Neural crest cell (in vitro differentiated cells): ENCODE measurements around the gene SND1. TPM values are rescaled to one million over a fixed set of nuclear protein-coding genes. Genes with fewer than 3 reads are reported as not detected.

Experiments used
- DNase-seq: peaks from one replicate; pipeline ENCODE4 v3.0.0; 2021; ENCODE audit warnings: low read depth, mixed read lengths, low spot score
- H3K27ac Mint-ChIP-seq: one replicate; pipeline ENCODE4 v1.8.0; 2021; ENCODE audit warnings: mild to moderate bottlenecking, mixed read lengths; ENCODE audit not compliant: unreplicated experiment
- H3K27me3 Mint-ChIP-seq: 2 replicates; pipeline ENCODE4 v1.8.0; 2021; ENCODE audit warnings: low read depth, mild to moderate bottlenecking, mixed read lengths
- H3K36me3 Mint-ChIP-seq: 2 replicates; pipeline ENCODE4 v1.8.0; 2021; ENCODE audit warnings: low read depth, mild to moderate bottlenecking, mixed read lengths
- H3K4me1 Mint-ChIP-seq: 2 replicates; pipeline ENCODE4 v1.8.0; 2021; ENCODE audit warnings: mixed read lengths
- H3K4me3 Mint-ChIP-seq: one replicate; pipeline ENCODE4 v1.8.0; 2021; ENCODE audit warnings: mild to moderate bottlenecking, mixed read lengths
- H3K9me3 Mint-ChIP-seq: 2 replicates; pipeline ENCODE4 v1.8.0; 2021; ENCODE audit warnings: mixed read lengths
- CTCF ChIP-seq: fragments of 200-600 bp; sonication (generic); conservative IDR thresholded peaks from 2 replicates; pipeline ENCODE4 v1.5.0; 2021; ENCODE audit warnings: antibody characterized with exemption, mild to moderate bottlenecking
- total RNA-seq: library from RNA; stranded (reverse); gene quantifications from 2 replicates; pipeline ENCODE4 v1.2.1, GENCODE V29; 2021

The SND1 gene
- total RNA-seq, 1 donor from 2014 or later, result 184 TPM

GRCh38 chr7:127628445-127628844 lies 23.5 kb upstream of the SND1 start:
- Mint-ChIP-seq H3K27me3 (peaks cover 20% of the 10 kb centered on the region), H3K9me3 (no peaks in the 10 kb centered on the region), H3K36me3 (no peaks in the 10 kb centered on the region), H3K4me1 (no peaks in the 10 kb centered on the region), H3K4me3 (no peak overlapping the region), H3K27ac (no peak overlapping the region)
- TF ChIP-seq CTCF, result no peak
- DNase-seq, result no peak

DNA sequence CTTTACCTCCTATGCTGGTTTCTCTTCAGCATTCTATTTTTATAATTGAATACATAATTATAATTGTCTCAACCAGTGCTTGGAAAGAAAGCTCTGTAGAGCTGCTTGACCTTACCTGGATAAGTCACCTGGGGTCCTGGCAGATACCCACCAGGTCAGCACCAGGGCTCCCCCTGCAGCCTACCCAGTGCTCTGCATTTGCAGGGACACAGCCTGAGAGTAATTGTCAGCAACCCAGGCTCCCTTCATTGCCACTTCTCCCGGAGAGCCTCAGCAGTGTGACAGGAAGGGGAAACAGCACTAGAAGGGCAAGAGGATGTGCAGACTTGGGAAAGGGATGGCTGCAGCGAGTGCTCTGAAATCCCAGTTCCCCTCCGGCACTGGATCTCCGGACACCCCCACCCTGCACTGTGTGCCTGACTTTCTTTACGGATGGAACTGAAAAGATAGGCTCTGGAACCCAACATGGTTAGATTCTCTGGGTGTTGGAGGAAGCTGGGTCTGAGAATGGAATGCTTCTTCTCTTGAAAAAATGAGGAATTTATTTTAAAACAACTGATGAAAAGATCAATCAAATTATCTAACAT lies 22.6 kb upstream of the SND1 start:
- no peaks in the 10 kb centered on the region for H3K36me3 Mint-ChIP-seq
- peak; percentile 9 for DNase-seq

DNA sequence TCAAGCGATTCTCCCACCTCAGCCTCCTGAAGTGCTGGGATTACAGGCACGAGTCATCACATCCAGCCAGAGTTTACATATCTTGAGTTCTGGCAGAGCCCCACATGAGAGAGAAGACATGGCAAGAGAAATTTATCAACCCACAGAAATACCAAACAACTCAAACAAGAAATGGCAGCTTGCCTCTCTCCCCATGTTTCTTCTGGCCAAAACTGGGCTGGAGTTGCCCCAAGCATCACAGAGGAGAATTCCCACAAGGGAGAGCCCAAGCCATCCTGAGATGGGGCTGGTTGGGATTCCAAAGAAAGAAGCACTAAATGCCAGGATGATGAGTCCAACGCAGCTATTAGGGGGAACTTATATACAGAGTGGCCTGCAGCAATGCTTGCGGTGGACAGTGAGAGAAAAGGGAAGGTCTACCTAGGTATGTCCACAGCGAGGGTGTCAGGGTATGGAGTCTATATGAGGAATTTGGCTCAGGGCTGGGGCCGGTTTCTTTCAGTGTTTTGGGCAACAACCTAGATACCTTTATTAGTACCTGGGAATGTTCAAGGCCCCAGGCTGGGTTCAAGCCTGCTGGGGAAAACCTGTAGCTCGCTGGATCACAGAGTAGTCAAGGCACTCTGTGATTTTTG lies 19.6 kb upstream of the SND1 start:
- no peak for TF ChIP-seq CTCF
- Mint-ChIP-seq H3K27ac (no peak overlapping the region), H3K36me3 (no peaks in the 10 kb centered on the region), H3K4me1 (no peaks in the 10 kb centered on the region), H3K4me3 (no peak overlapping the region), H3K9me3 (no peaks in the 10 kb centered on the region), H3K27me3 (no peaks in the 10 kb centered on the region)
- no peak for DNase-seq

More for the DNA sequence above, 22.6 kb upstream of the SND1 start:
- Mint-ChIP-seq H3K9me3 (no peaks in the 10 kb centered on the region), H3K4me1 (no peaks in the 10 kb centered on the region), H3K4me3 (no peak overlapping the region), H3K27ac (no peak overlapping the region), H3K27me3 (peaks cover 13% of the 10 kb centered on the region)
- TF ChIP-seq CTCF, result peak; percentile 56

DNA sequence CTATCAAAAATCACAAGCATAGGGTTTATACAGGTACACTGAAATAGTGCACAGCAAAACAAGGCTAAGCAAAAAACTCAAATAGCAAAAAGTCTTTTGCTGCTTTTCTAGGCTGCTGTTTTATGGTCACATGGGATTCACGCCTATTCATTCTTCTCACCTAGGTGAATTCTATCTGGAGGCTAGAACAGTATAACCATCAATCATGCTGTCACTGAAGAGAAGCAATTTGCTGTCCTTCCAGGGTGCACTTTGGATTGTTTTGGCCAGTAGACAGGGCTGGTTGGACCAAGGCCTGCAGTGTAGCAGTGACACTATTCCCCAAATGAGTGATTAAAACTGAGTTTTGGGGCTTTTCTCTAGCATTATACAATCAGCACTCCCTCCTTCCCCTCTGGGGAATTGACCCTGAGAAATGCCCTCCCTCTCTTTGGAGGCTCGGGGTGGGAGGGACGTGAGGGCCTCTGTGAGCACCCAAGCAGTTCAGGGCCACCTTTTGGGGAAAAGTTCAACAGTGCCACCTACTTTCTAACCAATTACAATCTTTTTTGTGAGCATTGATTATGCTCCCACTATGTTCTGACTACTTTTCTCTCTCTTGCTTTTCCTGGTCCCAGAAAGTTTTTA lies 16.2 kb upstream of the SND1 start:
- Mint-ChIP-seq H3K36me3 (no peaks in the 10 kb centered on the region), H3K27me3 (no peaks in the 10 kb centered on the region), H3K4me1 (no peaks in the 10 kb centered on the region), H3K4me3 (no peak overlapping the region), H3K9me3 (peaks cover 2% of the 10 kb centered on the region), H3K27ac (no peak overlapping the region)
- no peak for TF ChIP-seq CTCF
- DNase-seq, result no peak

GRCh38 chr7:127638197-127638596 lies 13.8 kb upstream of the SND1 start:
- no peaks in the 10 kb centered on the region for H3K36me3 Mint-ChIP-seq
- no peak for DNase-seq
- peaks cover 2% of the 10 kb centered on the region for H3K9me3 Mint-ChIP-seq
- peaks cover 9% of the 10 kb centered on the region for H3K4me1 Mint-ChIP-seq
- H3K27ac Mint-ChIP-seq, result no peak overlapping the region
- no peaks in the 10 kb centered on the region for H3K27me3 Mint-ChIP-seq
- TF ChIP-seq CTCF, result no peak
- H3K4me3 Mint-ChIP-seq, result no peak overlapping the region
